ENCODE measurements around the gene TRPV6. TPM values are rescaled to one million over a fixed set of nuclear protein-coding genes. Genes with fewer than 3 reads are reported as not detected.

TRPV6 gene
- total and polyA plus RNA-seq, 7 donors: 0.19 to 0.60 TPM; not detected in 5

GRCh38 chr7:142890874-142891485 lies 5.4 kb upstream of the TRPV6 start:
- Histone ChIP-seq H3K36me3 (no peaks in the 10 kb centered on the region), H3K4me1 (no peaks in the 10 kb centered on the region), H3K9me3 (no peaks in the 10 kb centered on the region), H3K4me3 (no peak overlapping the region), H3K27me3 (no peaks in the 10 kb centered on the region), H3K27ac (no peak overlapping the region)
- intact Hi-C loops (cut with DNase I): no loop called here
- TF ChIP-seq, protein P1, sequence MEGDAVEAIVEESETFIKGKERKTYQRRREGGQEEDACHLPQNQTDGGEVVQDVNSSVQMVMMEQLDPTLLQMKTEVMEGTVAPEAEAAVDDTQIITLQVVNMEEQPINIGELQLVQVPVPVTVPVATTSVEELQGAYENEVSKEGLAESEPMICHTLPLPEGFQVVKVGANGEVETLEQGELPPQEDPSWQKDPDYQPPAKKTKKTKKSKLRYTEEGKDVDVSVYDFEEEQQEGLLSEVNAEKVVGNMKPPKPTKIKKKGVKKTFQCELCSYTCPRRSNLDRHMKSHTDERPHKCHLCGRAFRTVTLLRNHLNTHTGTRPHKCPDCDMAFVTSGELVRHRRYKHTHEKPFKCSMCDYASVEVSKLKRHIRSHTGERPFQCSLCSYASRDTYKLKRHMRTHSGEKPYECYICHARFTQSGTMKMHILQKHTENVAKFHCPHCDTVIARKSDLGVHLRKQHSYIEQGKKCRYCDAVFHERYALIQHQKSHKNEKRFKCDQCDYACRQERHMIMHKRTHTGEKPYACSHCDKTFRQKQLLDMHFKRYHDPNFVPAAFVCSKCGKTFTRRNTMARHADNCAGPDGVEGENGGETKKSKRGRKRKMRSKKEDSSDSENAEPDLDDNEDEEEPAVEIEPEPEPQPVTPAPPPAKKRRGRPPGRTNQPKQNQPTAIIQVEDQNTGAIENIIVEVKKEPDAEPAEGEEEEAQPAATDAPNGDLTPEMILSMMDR (IDR thresholded peaks at IDR 0.05): no peak
- no peak for TF ChIP-seq EP300 (IDR thresholded peaks at IDR 0.05)
- no peak for TF ChIP-seq POLR2AphosphoS5 (IDR thresholded peaks at IDR 0.05)
- no peak for TF ChIP-seq POLR2A (IDR thresholded peaks at IDR 0.05)
- 81 to 86% methylated on average over 12 of the region's 12 CpGs for WGBS, 2 donors
- DNase-seq: no peak

DNA sequence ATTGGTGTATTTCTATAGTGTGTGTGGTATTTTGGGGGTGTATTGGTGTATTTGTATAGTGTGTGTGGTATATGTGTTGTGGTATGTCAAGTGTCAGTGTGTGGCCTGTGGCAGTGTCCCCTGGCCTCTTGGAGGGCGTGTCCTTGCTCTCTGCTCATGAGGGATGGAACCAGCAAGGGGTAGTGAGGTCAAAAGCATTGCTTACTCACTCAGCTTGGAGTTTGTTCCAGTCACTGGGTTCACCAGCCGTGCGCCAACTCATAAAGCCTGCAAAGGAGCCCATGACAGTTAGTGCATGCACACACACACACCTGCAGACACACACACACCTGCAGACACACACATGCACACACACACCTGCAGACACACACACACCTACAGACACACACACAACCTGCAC lies 4.3 kb upstream of the TRPV6 start:
- TF ChIP-seq POLR2AphosphoS5 (IDR thresholded peaks at IDR 0.05): no peak
- TF ChIP-seq EP300 (IDR thresholded peaks at IDR 0.05): no peak
- TF ChIP-seq, protein P1 (IDR thresholded peaks at IDR 0.05): no peak
- no peak for TF ChIP-seq POLR2A (IDR thresholded peaks at IDR 0.05)
- intact Hi-C loops (cut with DNase I): no loop called here
- no peak for DNase-seq
- H3K4me1 ChIP-seq: no peaks in the 10 kb centered on the region
- no peaks in the 10 kb centered on the region for H3K27me3 ChIP-seq
- no peak overlapping the region for H3K4me3 ChIP-seq
- H3K27ac ChIP-seq: no peak overlapping the region
- no peaks in the 10 kb centered on the region for H3K36me3 ChIP-seq
- H3K9me3 ChIP-seq: no peaks in the 10 kb centered on the region
- WGBS, 2 donors: 17 to 54% methylated on average over 3 of the region's 3 CpGs

- H3K27me3 ChIP-seq: no peaks in the 10 kb centered on the region
- 74 to 88% methylated on average over 12 of the region's 12 CpGs for WGBS, 2 donors
- no peak overlapping the region for H3K4me3 ChIP-seq
- intact Hi-C loops (cut with DNase I): no loop called here
- no peaks in the 10 kb centered on the region for H3K36me3 ChIP-seq
- H3K4me1 ChIP-seq: no peaks in the 10 kb centered on the region
- H3K9me3 ChIP-seq: no peaks in the 10 kb centered on the region
- no peak overlapping the region for H3K27ac ChIP-seq
- TF ChIP-seq EP300 (IDR thresholded peaks at IDR 0.05): no peak
- TF ChIP-seq POLR2AphosphoS5 (IDR thresholded peaks at IDR 0.05): no peak
- TF ChIP-seq, protein P1 (IDR thresholded peaks at IDR 0.05): no peak
- no peak for TF ChIP-seq POLR2A (IDR thresholded peaks at IDR 0.05)
- DNase-seq: no peak
Observed at GRCh38 chr7:142887282-142888015, 1.9 kb upstream of the TRPV6 start.

DNA sequence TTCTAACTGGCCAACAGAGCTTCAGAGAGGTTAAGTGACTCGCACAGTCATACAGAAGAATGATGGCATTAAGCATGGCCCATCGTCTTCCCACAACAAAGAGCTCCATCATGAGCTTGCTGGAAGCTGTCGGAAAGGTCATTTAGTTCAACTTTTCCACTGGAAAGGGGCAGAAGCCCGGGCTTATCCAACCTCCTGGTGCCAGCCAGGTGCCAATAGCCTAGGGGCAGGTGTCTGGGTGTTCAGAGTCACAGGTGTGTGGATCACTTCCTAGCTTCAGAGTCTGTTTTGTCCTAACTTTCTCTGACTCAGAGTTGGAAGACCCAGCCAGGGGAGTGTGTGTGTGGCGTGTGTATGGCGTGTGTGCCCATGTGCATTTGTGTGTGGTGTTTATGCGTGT lies 1.3 kb upstream of the TRPV6 start:
- no peak for DNase-seq
- H3K4me1 ChIP-seq: no peaks in the 10 kb centered on the region
- H3K9me3 ChIP-seq: no peaks in the 10 kb centered on the region
- H3K27ac ChIP-seq: no peak overlapping the region
- H3K27me3 ChIP-seq: no peaks in the 10 kb centered on the region
- H3K36me3 ChIP-seq: no peaks in the 10 kb centered on the region
- WGBS, 2 donors: 73 to 87% methylated on average over 7 of the region's 7 CpGs
- intact Hi-C loops (cut with DNase I): no loop called here
- TF ChIP-seq POLR2AphosphoS5 (IDR thresholded peaks at IDR 0.05) (no peak), EP300 (IDR thresholded peaks at IDR 0.05) (no peak), POLR2A (IDR thresholded peaks at IDR 0.05) (no peak)
- TF ChIP-seq, protein P1 (IDR thresholded peaks at IDR 0.05): no peak
- H3K4me3 ChIP-seq: no peak overlapping the region

All from sigmoid colon (tissue), 7 donors.